DOHH2 (cell line): ENCODE data around the gene GORASP1.

ENCODE experiments used
- H3F3A ChIP-seq: fragments of 200-600 bp; sonication (generic), shearing (Covaris generic); 2 replicates; pipeline ENCODE4 v1.6.0; 2016; ENCODE audit warnings: antibody characterized with exemption, mild to moderate bottlenecking; ENCODE audit not compliant: control insufficient read depth, insufficient read depth
- H3K27ac ChIP-seq: fragments of 200-600 bp; sonication (generic); 2 replicates; pipeline ENCODE4 v1.5.1; 2014; ENCODE audit warnings: low read depth, mild to moderate bottlenecking, low read length, moderate library complexity
- H3K27me3 ChIP-seq: fragments of 200-600 bp; sonication (generic); 2 replicates; pipeline ENCODE4 v1.6.1; 2014; ENCODE audit warnings: mild to moderate bottlenecking, low read length, mixed read lengths; ENCODE audit not compliant: control insufficient read depth
- H3K36me3 ChIP-seq: fragments of 200-600 bp; sonication (generic); 2 replicates; pipeline ENCODE4 v1.6.1; 2014; ENCODE audit warnings: mild to moderate bottlenecking, low read length, moderate library complexity, mixed read lengths; ENCODE audit not compliant: control insufficient read depth
- H3K4me1 ChIP-seq: fragments of 200-600 bp; sonication (generic); 2 replicates; pipeline ENCODE4 v1.6.1; 2014; ENCODE audit warnings: mild to moderate bottlenecking, low read length, mixed read lengths; ENCODE audit not compliant: control insufficient read depth
- H3K4me2 ChIP-seq: fragments of 200-600 bp; sonication (generic); 2 replicates; pipeline ENCODE4 v1.6.0; 2014; ENCODE audit warnings: mild to moderate bottlenecking, low read length, moderate library complexity
- H3K4me3 ChIP-seq: fragments of 200-600 bp; sonication (generic); 2 replicates; pipeline ENCODE4 v1.5.1; 2014; ENCODE audit warnings: mild to moderate bottlenecking, low read length, mixed read lengths
- H3K79me2 ChIP-seq: fragments of 200-600 bp; sonication (generic); 2 replicates; pipeline ENCODE4 v1.6.1; 2014; ENCODE audit warnings: mild to moderate bottlenecking, low read length, mixed read lengths; ENCODE audit not compliant: control insufficient read depth
- H3K9me2 ChIP-seq: fragments of 200-600 bp; sonication (generic); replicated peaks from 2 replicates; pipeline ENCODE4 v1.6.1; 2014; ENCODE audit warnings: mild to moderate bottlenecking, low read length, mixed read lengths; ENCODE audit not compliant: control insufficient read depth
- H3K9me3 ChIP-seq: fragments of 200-600 bp; sonication (generic); 2 replicates; pipeline ENCODE4 v1.6.1; 2014; ENCODE audit warnings: antibody characterized with exemption, low read length, mixed read lengths; ENCODE audit not compliant: control insufficient read depth, insufficient read depth
- H4K20me1 ChIP-seq: fragments of 200-600 bp; sonication (generic); 2 replicates; pipeline ENCODE4 v1.6.0; 2014; ENCODE audit warnings: low read depth, mild to moderate bottlenecking, antibody characterized with exemption, low read length, moderate library complexity; ENCODE audit not compliant: control insufficient read depth, insufficient read depth
- CTCF ChIP-seq: fragments of 200-600 bp; sonication (generic); IDR thresholded peaks from one replicate; pipeline ENCODE4 v1.5.1; 2014; ENCODE audit warnings: antibody characterized with exemption, mild to moderate bottlenecking, low read depth, low read length; ENCODE audit not compliant: poor library complexity, severe bottlenecking
- EZH2phosphoT487 ChIP-seq: fragments of 200-600 bp; sonication (generic); IDR thresholded peaks from 2 replicates; pipeline ENCODE4 v1.6.1; 2017; ENCODE audit warnings: borderline replicate concordance, mild to moderate bottlenecking, antibody characterized with exemption, low read length, moderate library complexity, mixed read lengths

GORASP1 gene

GRCh38 chr3:39139442-39139841, 32.0 kb upstream of the GORASP1 start:
- H4K20me1 ChIP-seq, result no peaks in the 10 kb centered on the region; the same call in 1 of the 2 replicates
- TF ChIP-seq CTCF, result no peak
- no peak for TF ChIP-seq EZH2phosphoT487
- H3K79me2 ChIP-seq, result peaks cover 16% of the 10 kb centered on the region
- no peaks in the 10 kb centered on the region for H3K9me2 ChIP-seq
- no peaks in the 10 kb centered on the region; the same call in 1 of the 2 replicates for H3F3A ChIP-seq
- no peak overlapping the region for H3K4me2 ChIP-seq
- no peaks in the 10 kb centered on the region for H3K9me3 ChIP-seq
- H3K27ac ChIP-seq, result no peak overlapping the region
- peaks cover 17% of the 10 kb centered on the region for H3K4me1 ChIP-seq
- H3K4me3 ChIP-seq, result no peak overlapping the region
- H3K36me3 ChIP-seq, result peaks cover 49% of the 10 kb centered on the region
- H3K27me3 ChIP-seq, result no peaks in the 10 kb centered on the region

- Histone ChIP-seq H3K9me2 (no peaks in the 10 kb centered on the region), H3K79me2 (peaks cover 16% of the 10 kb centered on the region), H4K20me1 (no peaks in the 10 kb centered on the region; the same call in 1 of the 2 replicates), H3K36me3 (peaks cover 44% of the 10 kb centered on the region), H3K4me3 (no peak overlapping the region), H3K4me1 (peaks cover 17% of the 10 kb centered on the region), H3K27ac (no peak overlapping the region), H3K27me3 (no peaks in the 10 kb centered on the region), H3K4me2 (no peak overlapping the region), H3K9me3 (no peaks in the 10 kb centered on the region), H3F3A (no peaks in the 10 kb centered on the region; the same call in 1 of the 2 replicates)
- TF ChIP-seq EZH2phosphoT487 (no peak), CTCF (no peak)
These were observed 31.5 kb upstream of the GORASP1 start for GRCh38 chr3:39138804-39139415.

GRCh38 chr3:39137991-39138803, 30.8 kb upstream of the GORASP1 start:
- Histone ChIP-seq H3K9me3 (no peaks in the 10 kb centered on the region), H3K27me3 (no peaks in the 10 kb centered on the region), H3K4me3 (no peak overlapping the region), H3K9me2 (no peaks in the 10 kb centered on the region), H3K4me2 (no peak overlapping the region), H3F3A (no peaks in the 10 kb centered on the region; the same call in 1 of the 2 replicates), H3K79me2 (peaks cover 10% of the 10 kb centered on the region), H3K4me1 (peaks cover 17% of the 10 kb centered on the region), H3K27ac (no peak overlapping the region), H3K36me3 (peaks cover 37% of the 10 kb centered on the region), H4K20me1 (no peaks in the 10 kb centered on the region)
- TF ChIP-seq EZH2phosphoT487 (no peak), CTCF (no peak)
